Keratinocyte (primary cell): ENCODE data around the gene METTL2A.
"Not testable (repeated sequence)": the region's sequence is repeated elsewhere in the genome, so short reads cannot be mapped to it uniquely, and the experiment has no call there.

Experiments used
- CTCF ChIP-seq, 3 experiments: IDR thresholded peaks in 1 of 3; conservative IDR thresholded peaks in 1 of 3; optimal IDR thresholded peaks in 1 of 3; 2 replicates in 2 of 3; 3 replicates in 1 of 3; pipeline versions ENCODE3 to v1.5.1; 2011; ENCODE audit warnings: low read length in 3 of 3, mild to moderate bottlenecking in 3 of 3, moderate library complexity in 2 of 3, control low read depth in 1 of 3, inconsistent platforms in 1 of 3; ENCODE audit not compliant: insufficient read depth in 2 of 3; ENCODE audit errors: extremely low read depth in 1 of 3
- EZH2 ChIP-seq: IDR thresholded peaks from one replicate; pipeline ENCODE4 v1.6.1; 2012; ENCODE audit warnings: inconsistent platforms, mild to moderate bottlenecking, low read length, moderate library complexity

GRCh38 chr17:62496344-62496743 is 72.6 kb downstream of the METTL2A start:
- TF ChIP-seq CTCF (optimal IDR thresholded peaks at IDR 0.05 in 1 of 3, IDR thresholded peaks at IDR 0.05 in 1 of 3, conservative IDR thresholded peaks at IDR 0.05 in 1 of 3; ENCODE audit: extremely low read depth in 1 of 3, insufficient read depth in 2 of 3, low read length in 3 of 3); EZH2: not testable (repeated sequence)
